DOHH2 (cell line): Measurements from ENCODE around the gene SLC9A1.

Source experiments
- EZH2phosphoT487 ChIP-seq: fragments of 200-600 bp; sonication (generic); IDR thresholded peaks from 2 replicates; pipeline ENCODE4 v1.6.1; 2017; ENCODE audit warnings: borderline replicate concordance, mild to moderate bottlenecking, antibody characterized with exemption, low read length, moderate library complexity, mixed read lengths
- TF ChIP-seq, protein P1 (sequence below): fragments of 200-600 bp; sonication (generic); IDR thresholded peaks from one replicate; pipeline ENCODE4 v1.5.1; 2014; ENCODE audit warnings: antibody characterized with exemption, mild to moderate bottlenecking, low read depth, low read length; ENCODE audit not compliant: poor library complexity, severe bottlenecking

- TF ChIP-seq, protein P1, sequence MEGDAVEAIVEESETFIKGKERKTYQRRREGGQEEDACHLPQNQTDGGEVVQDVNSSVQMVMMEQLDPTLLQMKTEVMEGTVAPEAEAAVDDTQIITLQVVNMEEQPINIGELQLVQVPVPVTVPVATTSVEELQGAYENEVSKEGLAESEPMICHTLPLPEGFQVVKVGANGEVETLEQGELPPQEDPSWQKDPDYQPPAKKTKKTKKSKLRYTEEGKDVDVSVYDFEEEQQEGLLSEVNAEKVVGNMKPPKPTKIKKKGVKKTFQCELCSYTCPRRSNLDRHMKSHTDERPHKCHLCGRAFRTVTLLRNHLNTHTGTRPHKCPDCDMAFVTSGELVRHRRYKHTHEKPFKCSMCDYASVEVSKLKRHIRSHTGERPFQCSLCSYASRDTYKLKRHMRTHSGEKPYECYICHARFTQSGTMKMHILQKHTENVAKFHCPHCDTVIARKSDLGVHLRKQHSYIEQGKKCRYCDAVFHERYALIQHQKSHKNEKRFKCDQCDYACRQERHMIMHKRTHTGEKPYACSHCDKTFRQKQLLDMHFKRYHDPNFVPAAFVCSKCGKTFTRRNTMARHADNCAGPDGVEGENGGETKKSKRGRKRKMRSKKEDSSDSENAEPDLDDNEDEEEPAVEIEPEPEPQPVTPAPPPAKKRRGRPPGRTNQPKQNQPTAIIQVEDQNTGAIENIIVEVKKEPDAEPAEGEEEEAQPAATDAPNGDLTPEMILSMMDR: no peak
- no peak for TF ChIP-seq EZH2phosphoT487
Observed at GRCh38 chr1:27150183-27150582, 4.7 kb downstream of the SLC9A1 start.
